ES-I3 (cell line): ENCODE data around the gene CENPQ.
"Not testable (repeated sequence)": the region's sequence is repeated elsewhere in the genome, so short reads cannot be mapped to it uniquely, and the experiment has no call there.

ENCODE experiments used
- H3K36me3 ChIP-seq: 2 replicates; pipeline ENCODE4 v1.6.1; 2013; ENCODE audit warnings: mild to moderate bottlenecking, low read length, control low read depth, moderate library complexity; ENCODE audit not compliant: insufficient read depth
- H3K4me1 ChIP-seq: 2 replicates; pipeline ENCODE4 v1.6.1; 2013; ENCODE audit warnings: mild to moderate bottlenecking, control low read depth, low read length; ENCODE audit not compliant: insufficient read depth
- H3K9ac ChIP-seq: 2 replicates; pipeline ENCODE4 v1.6.1; 2013; ENCODE audit warnings: low read depth, mild to moderate bottlenecking, low read length, moderate library complexity
- H3K9me3 ChIP-seq: 2 replicates; pipeline ENCODE4 v1.6.1; 2013; ENCODE audit warnings: mild to moderate bottlenecking, low read length, moderate library complexity; ENCODE audit not compliant: control insufficient read depth, insufficient read depth

The CENPQ gene

DNA sequence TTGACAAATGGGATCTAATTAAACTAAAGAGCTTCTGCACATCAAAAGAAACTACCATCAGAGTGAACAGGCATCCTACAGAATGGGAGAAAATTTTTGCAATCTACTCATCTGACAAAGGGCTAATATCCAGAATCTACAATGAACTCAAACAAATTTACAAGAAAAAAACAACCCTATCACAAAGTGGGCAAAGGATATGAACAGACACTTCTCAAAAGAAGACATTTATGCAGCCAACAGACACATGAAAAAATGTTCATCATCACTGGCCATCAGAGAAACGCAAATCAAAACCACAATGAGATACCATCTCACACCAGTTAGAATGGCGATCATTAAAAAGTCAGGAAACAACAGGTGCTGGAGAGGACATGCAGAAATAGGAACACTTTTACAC is 13.4 kb downstream of the CENPQ start:
- H3K9me3 ChIP-seq, H3K4me1 ChIP-seq, H3K36me3 ChIP-seq, H3K9ac ChIP-seq: not testable (repeated sequence)

DNA sequence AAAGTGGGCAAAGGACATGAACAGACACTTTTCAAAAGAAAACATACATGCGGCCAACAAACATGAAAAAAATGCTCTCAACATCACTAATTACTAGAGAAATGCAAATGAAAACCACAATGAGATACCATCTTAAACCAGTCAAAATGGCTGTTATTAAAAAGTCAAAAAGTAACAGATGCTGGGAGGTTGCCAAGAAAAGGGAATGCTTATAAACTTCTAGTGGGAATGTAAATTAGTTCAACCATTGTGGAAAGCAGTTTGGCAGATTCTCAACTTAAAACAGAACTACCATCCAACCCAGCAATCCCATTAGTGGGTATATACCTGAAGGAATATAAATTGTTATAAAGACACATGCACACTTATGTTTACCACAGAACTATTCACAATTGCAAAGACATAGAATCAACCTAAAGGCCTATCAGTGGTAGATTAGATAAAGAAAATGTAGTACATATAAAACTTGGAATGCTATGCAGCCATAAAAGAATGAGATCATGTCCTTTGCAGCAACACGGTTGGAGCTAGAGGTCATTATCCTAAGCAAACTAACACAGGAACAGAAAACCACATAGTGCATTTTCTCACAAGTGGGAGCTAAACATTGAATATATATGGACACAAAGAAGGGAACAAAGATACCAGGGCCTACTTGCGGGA is 16.3 kb downstream of the CENPQ start:
- Histone ChIP-seq H3K9ac (no peak overlapping the region), H3K36me3 (no peaks in the 10 kb centered on the region), H3K9me3 (no peaks in the 10 kb centered on the region), H3K4me1 (no peaks in the 10 kb centered on the region)

DNA sequence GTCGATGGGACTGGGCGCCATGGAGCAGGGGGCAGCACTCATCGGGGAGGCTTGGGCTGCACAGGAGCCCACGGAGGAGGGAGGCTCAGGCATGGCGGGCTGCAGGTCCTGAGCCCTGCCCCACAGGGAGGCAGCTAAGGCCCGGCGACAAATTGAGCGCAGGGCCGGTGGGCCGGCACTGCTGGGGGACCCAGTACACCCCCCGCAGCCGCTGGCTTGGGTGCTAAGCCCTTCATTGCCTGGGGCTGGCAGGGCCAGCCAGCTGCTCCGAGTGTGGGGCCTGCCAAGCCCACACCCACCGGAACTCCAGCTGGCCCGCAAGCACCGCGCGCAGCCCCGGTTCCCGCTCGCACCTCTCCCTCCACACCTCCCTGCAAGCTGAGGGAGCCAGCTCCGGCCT is 18.7 kb downstream of the CENPQ start:
- H3K9ac ChIP-seq, H3K4me1 ChIP-seq, H3K9me3 ChIP-seq, H3K36me3 ChIP-seq: not testable (repeated sequence)

DNA sequence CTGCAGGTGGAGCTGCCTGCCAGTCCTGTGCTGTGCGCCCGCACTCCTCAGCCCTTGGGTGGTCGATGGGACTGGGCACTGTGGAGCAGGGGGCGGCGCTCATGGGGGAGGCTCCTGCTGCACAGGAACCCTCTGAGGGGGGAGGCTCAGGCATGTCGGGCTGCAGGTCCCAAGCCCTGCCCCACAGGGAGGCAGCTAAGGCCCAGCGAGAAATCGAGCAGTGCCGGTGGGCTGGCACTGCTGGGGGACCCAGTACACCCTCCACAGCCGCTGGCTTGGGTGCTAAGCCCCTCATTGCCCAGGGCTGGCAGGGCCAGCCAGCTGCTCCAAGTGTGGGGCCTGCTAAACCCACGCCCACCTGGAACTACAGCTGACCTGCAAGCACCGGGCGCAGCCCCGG is 20.2 kb downstream of the CENPQ start:
- H3K9ac ChIP-seq, H3K4me1 ChIP-seq, H3K36me3 ChIP-seq, H3K9me3 ChIP-seq: not testable (repeated sequence)

DNA sequence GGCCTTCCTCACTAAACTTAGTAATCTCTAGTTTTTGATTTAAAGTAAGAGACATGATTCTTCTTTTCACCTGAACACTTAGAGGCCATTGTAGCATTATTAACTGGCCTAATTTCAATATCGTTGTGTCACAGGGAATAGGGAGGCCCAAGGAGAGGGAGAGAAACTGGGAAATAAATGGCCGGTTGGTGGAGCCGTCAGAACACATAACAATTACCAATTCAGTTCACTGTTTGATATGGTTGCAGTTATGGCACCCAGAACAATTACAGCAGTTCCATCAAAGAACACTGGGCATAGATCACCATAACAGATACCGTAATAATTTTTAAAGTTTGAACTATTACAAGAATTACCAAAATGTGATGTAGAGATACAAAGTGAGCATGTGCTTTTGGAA is 27.5 kb downstream of the CENPQ start:
- Histone ChIP-seq H3K36me3 (peaks cover 13% of the 10 kb centered on the region; the same call in 1 of the 2 replicates), H3K9ac (no peak overlapping the region), H3K9me3 (no peaks in the 10 kb centered on the region), H3K4me1 (no peaks in the 10 kb centered on the region)

DNA sequence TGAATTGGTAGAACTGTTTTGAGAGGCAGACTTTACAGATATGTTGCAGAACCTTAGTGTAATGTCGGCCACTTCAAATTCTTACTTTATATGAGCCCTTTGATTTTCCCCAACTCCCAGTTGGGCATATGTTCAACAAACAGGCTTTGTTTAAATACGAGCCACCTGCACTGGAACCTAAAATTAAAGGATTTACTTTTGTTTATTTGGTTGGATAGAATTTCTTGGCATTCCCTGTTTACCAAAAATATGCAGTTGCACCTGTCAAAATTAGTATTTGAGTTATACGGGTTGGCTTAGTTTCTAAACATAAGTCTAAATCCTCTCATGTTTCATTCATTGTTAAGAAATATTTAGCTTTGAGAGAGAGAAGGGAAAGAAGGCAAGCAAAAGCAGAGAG is 34.1 kb downstream of the CENPQ start:
- Histone ChIP-seq H3K9me3 (no peaks in the 10 kb centered on the region), H3K9ac (no peak overlapping the region), H3K36me3 (no peaks in the 10 kb centered on the region), H3K4me1 (no peaks in the 10 kb centered on the region; the same call in 1 of the 2 replicates)

DNA sequence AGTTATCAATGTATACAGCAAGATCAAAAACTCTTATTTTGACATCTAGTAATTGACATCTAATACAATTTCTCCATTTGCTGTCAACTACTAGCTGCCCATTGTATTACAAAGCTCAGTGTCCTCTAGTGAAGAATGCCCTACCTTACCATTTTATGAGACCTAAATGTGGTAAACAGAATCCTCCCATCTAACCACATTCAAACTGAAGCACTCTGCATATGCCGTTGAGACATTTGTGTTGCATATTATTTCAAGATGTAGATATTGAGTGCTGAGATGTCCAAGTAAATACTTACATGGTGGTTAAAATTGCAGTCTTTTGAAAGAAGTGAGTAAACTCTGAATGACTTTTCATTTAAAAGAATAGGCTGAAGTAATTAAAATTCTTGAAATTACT is 36.0 kb downstream of the CENPQ start:
- Histone ChIP-seq H3K9ac (no peak overlapping the region), H3K36me3 (no peaks in the 10 kb centered on the region), H3K9me3 (no peaks in the 10 kb centered on the region), H3K4me1 (no peaks in the 10 kb centered on the region; the same call in 1 of the 2 replicates)

DNA sequence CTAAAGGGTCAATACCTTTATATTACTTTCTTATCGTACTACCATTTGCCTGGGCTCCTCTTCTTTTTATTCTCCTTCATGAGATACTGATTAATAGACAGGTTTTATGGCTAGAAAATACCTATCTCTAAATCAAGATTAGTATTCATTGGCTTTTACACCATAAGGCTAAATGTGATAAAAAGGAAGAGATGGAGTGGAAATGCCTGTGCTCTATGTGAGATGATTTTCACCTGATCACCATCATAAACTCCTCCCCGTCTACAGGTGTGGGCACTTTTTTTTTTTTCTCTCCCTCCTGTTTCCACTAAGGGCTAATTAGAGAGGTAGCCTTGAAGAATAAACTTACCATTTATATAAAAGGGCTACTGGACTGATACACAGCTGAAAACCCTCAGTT is 36.5 kb downstream of the CENPQ start, which contains the start of gene GLYATL3:
GLYATL3 (plus strand) TSS at position 301 of the 400 bp plus-strand sequence. CDS start 12,068 bp downstream, outside the sequence.
- Histone ChIP-seq H3K4me1 (no peaks in the 10 kb centered on the region; the same call in 1 of the 2 replicates), H3K9me3 (no peaks in the 10 kb centered on the region), H3K36me3 (no peaks in the 10 kb centered on the region), H3K9ac (no peak within 1 kb of the TSS)

DNA sequence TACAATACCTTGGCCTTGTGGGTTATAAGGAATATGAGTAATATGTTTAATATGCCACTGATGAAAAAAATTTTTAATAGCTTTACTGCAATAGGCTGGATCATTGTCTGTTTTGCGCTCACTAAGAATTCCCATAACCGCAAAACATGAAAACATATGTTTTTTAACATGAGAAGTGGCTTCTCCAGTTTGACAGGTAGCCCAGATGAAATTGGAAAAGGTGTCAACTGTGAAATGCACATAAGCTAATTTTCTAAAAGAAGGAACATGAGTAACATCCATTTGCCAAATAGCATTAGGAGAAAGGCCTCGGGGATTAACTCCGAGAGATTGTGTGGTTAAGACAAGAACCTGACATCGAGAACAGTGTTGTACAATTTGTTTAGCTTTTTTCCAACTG is 41.5 kb downstream of the CENPQ start:
- Histone ChIP-seq H3K9me3 (no peaks in the 10 kb centered on the region), H3K36me3 (no peaks in the 10 kb centered on the region), H3K9ac (no peak overlapping the region), H3K4me1 (no peaks in the 10 kb centered on the region)

DNA sequence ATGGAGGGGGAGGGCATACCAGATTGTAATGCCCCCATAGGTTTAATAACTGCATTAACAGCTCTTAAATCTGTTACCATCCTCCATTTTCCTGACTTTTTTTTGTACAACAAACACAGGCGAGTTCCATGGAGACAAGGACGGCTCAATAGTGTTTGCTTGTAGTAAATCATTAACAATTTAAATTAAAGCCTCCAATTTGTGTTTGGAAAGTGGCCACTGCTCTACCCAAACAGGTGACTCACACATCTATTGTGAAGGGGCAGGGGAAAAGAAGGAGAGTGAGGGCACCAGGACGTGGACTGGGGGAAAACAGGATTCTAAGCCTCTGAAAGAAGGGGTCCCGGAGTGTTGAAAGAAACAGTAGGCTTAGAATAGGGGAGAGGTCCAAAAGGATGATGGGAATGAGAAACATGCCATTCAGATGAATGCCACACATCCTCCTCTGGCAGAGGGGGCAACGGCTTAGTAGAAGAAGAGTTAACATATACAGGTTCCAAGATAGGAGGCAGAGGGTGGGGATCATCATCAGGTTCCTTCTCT is 43.5 kb downstream of the CENPQ start:
- no peaks in the 10 kb centered on the region for H3K9me3 ChIP-seq
- H3K4me1 ChIP-seq: no peaks in the 10 kb centered on the region
- H3K36me3 ChIP-seq: no peaks in the 10 kb centered on the region
- H3K9ac ChIP-seq: no peak overlapping the region

DNA sequence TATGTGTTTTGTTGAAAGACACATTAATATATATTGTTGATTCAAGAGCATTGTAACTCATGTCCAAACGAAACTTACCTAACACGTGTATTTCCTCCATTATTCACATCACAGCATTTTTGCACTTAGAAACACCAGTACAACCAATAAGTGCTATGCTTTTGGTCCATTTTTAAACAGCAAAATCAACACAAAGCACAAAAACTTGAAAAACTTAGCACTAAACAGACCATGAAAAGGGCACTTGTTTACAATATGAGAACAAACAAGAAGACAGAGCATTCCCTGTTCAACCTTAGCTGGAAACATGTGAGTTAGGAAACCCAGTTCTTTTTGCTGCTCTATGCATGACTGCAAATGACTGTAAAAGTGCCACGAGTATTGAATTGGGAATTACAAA is 46.2 kb downstream of the CENPQ start:
- Histone ChIP-seq H3K9me3 (no peaks in the 10 kb centered on the region), H3K4me1 (no peaks in the 10 kb centered on the region), H3K9ac (no peak overlapping the region), H3K36me3 (no peaks in the 10 kb centered on the region)

DNA sequence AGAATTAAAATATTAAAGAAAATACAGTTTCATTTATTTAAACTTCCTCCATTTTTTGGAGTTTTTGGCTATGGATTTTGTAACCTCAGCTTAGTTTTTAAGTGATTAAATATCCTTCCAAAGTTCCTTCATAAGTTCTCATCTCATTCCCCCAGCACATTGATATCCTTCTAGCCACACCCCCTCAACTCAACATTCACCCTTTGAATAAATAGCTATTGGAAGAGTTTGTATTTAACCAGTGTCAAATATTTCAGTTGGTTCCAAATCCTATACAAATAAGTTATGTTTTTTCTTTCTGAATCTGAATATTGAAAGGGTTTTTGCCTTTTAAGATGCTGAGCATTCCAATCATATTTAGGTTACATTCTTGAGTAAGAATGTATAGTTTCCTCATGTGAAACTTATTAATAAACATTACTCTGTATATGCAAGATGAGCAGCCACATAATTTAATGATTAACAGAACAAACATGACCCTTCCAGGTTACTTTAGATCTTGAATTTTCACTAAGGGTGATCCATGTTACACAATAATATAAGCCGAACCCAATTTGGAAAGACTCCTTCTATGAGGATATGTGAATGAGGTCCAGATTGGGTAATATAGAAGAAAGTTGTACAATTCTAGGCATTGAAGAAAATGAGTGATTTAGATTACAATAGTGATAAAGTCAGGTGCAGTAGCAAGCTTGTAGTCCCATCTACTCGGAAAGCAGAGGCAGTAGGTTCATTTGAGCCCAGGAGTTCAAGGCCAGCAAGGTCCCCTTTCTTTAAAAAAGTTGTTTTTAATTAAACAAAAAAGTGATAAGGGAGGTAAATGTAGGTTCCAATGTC is 50.2 kb downstream of the CENPQ start:
- Histone ChIP-seq H3K4me1 (no peaks in the 10 kb centered on the region), H3K36me3 (no peaks in the 10 kb centered on the region), H3K9me3 (no peaks in the 10 kb centered on the region), H3K9ac (no peak overlapping the region)

DNA sequence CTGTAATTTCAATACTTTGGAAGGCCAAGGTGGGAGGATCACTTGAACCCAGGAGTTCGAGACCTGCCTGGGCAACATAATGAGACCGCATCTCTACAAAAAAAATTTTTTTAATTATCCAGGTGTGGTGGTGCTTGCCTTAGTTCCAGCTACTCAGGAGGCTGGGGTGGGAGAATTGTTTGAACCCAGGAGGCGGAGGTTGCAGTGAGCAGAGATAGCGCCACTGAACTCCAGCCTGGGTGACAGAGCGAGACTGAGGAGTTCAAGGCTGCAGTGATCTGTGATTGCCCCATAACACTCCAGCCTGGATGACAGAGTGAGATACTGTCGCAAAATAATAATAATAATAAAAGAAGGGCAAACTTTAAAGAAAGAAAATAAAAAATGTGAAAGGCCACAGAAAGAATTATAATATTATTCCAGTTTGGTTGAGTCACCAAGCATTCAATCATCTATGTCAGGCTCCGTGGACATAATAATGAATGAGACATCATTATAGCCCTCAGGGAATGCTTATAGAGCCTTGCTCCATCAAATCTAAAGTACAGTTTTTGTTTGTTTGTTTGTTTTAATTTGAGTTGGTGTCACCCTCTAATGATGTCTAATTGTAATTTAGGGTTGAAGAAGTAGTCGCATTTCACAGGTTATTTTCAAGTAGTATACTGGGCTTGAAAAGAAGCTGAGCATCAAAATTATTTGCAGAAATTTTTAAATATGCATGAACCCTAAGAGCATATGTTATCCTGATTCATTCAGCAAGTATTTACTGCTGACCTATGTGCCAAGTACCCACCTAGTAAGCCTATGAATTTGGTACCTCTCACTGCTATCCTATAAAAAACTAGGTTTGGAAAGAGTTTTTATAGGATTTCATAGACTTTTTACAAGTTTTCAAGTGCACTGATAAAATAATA is 51.7 kb downstream of the CENPQ start:
- no peak overlapping the region for H3K9ac ChIP-seq
- H3K36me3 ChIP-seq: no peaks in the 10 kb centered on the region
- no peaks in the 10 kb centered on the region for H3K9me3 ChIP-seq
- no peaks in the 10 kb centered on the region for H3K4me1 ChIP-seq

DNA sequence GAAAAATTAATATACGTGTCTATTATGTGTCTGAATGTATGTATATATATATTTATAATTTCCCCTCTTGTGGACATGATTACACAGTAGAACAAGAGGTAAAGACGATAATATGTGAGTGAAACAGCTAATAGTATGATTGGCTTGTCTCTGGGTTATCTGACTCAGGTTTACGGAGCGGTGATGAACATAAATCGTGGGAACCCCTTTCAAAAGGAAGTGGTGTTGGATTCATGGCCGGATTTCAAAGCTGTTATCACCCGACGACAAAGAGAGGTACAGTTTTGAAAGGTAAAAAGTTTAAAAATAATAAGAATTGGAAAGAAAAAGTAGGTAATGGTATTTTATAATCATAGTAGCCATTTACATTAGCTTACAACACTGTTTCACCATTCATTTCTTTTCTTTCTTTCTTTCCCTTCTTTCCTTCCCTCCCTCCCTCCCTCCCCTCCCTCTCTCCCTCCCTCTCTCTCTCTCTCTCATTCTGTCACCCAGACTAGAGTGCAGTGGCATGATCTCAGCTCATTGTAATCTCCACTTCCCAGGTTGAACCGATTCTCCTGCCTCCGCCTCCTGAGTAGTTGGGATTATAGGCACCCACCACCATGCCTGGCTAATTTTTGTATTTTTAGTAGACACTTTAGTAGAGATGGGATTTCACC is 52.4 kb downstream of the CENPQ start:
- Histone ChIP-seq H3K9me3 (no peaks in the 10 kb centered on the region), H3K9ac (no peak overlapping the region), H3K36me3 (no peaks in the 10 kb centered on the region), H3K4me1 (no peaks in the 10 kb centered on the region)
